Lung (tissue), 16 donors: Measurements from ENCODE around the gene GINS3. TPM values are rescaled to one million over a fixed set of nuclear protein-coding genes. Genes with fewer than 3 reads are reported as not detected.

ENCODE experiments used
- ATAC-seq: fragments of 200-7000 bp; cut with Tn5 transposase; one replicate; pipeline ENCODE4 v1.9.1; 2020; ENCODE audit warnings: moderate number of reproducible peaks; ENCODE audit not compliant: insufficient read depth, low FRiP score
- DNase-seq, 3 donors: peaks; one replicate each; pipeline ENCODE4 v3.0.0-alpha.2; 2013 to 2017
- H3K27ac ChIP-seq, 2 donors: one replicate each; pipeline ENCODE4 v1.5.1; 2013; ENCODE audit warnings: mild to moderate bottlenecking in 2 of 2, moderate library complexity in 2 of 2, control low read depth in 1 of 2, inconsistent platforms in 1 of 2, low read depth in 1 of 2, low read length in 1 of 2
- H3K27me3 ChIP-seq, 3 donors: one replicate each; pipeline ENCODE4 v1.5.1; 2013; ENCODE audit warnings: low read length in 2 of 3; ENCODE audit not compliant: control insufficient read depth in 3 of 3, insufficient read depth in 3 of 3
- H3K36me3 ChIP-seq, 4 donors: one replicate each; pipeline ENCODE4 v1.5.1; 2013; ENCODE audit warnings: low read length in 4 of 4, mild to moderate bottlenecking in 1 of 4, moderate library complexity in 1 of 4; ENCODE audit not compliant: control insufficient read depth in 4 of 4, insufficient read depth in 4 of 4
- H3K4me1 ChIP-seq, 5 donors: one replicate each; pipeline ENCODE4 v1.5.1; 2013; ENCODE audit warnings: low read length in 5 of 5, mild to moderate bottlenecking in 2 of 5, moderate library complexity in 1 of 5; ENCODE audit not compliant: control insufficient read depth in 5 of 5, insufficient read depth in 5 of 5
- H3K4me3 ChIP-seq: one replicate; pipeline ENCODE4 v1.5.1; 2013; ENCODE audit warnings: mild to moderate bottlenecking, control low read depth, moderate library complexity
- H3K9ac ChIP-seq, 2 donors: one replicate each; pipeline ENCODE4 v1.5.1; 2013; ENCODE audit warnings: low read length in 2 of 2, control low read depth in 1 of 2; ENCODE audit not compliant: insufficient read depth in 1 of 2
- H3K9me3 ChIP-seq, 4 donors: one replicate each; pipeline ENCODE4 v1.5.1; 2013; ENCODE audit warnings: low read length in 3 of 4, mild to moderate bottlenecking in 1 of 4, moderate library complexity in 1 of 4; ENCODE audit not compliant: control insufficient read depth in 4 of 4, insufficient read depth in 3 of 4
- CTCF ChIP-seq: IDR thresholded peaks from 2 replicates; pipeline ENCODE4 v1.5.1; 2012; ENCODE audit warnings: mild to moderate bottlenecking; ENCODE audit errors: control extremely low read depth, extremely low read depth
- WGBS, 2 donors: extraction: QIAGEN DNeasy Blood & Tissue Kit; methylation state at CpG; one replicate each; pipeline ENCODE4 v1.1.7; 2013; 5-methylcytosine and 5-hydroxymethylcytosine counted together
- long read RNA-seq, 5 donors: transcript quantifications; one replicate each; lab custom pipeline, GENCODE V29; 2026
- polyA plus RNA-seq, 2 donors: library from polyadenylated mRNA; stranded (reverse); fragments of 200-250 nt; gene quantifications; one replicate each; pipeline ENCODE4 v1.2.1, GENCODE V29; 2013
- total RNA-seq, 2 donors: library from RNA; depleted of rRNA in 1 of 2; stranded (reverse); fragments of >200 nt in 1 of 2; gene quantifications; one replicate each; pipeline ENCODE4 v1.2.1, GENCODE V29; 2014 to 2021
- donor health status: control.
- donor health status: control.
- donor health status: Bipolar disorder and iron deficiency.
- donor health status: healthy.
- donor health status: DM: yes; HTN: yes; CAD: no.

GINS3 gene
- total RNA-seq = 1 to 10 TPM; 3.8 to 5.1 TPM
- 1 to 10 TPM; 2.7 to 3.1 TPM for polyA plus RNA-seq
- long read RNA-seq, donor 1, transcript GINS3-206 (1 exons, 3,202 nt) = major isoform, 11 of 12 reads
- long read RNA-seq, donor 1, partial matches to known transcripts = 0 of 12 reads
- long read RNA-seq, donor 1, other reads (novel, unspliced or antisense) = 0 of 12 reads
- long read RNA-seq, donor 2, transcript GINS3-206 (1 exons, 3,202 nt) = major isoform, 5 of 43 reads
- long read RNA-seq, donor 2, partial matches to known transcripts = 36 of 43 reads
- long read RNA-seq, donor 2, other reads (novel, unspliced or antisense) = 0 of 43 reads
- long read RNA-seq, donor 3, partial matches to known transcripts = 0 of 6 reads
- long read RNA-seq, donor 3, other reads (novel, unspliced or antisense) = 0 of 6 reads
- long read RNA-seq, donor 4, transcript GINS3-206 (1 exons, 3,202 nt) = major isoform, 10 of 63 reads
- long read RNA-seq, donor 4, partial matches to known transcripts = 39 of 63 reads
- long read RNA-seq, donor 4, other reads (novel, unspliced or antisense) = 13 of 63 reads
- long read RNA-seq, donor 5, transcript GINS3-206 (1 exons, 3,202 nt) = major isoform, 11 of 13 reads
- long read RNA-seq, donor 5, partial matches to known transcripts = 0 of 13 reads
- long read RNA-seq, donor 5, other reads (novel, unspliced or antisense) = 0 of 13 reads

DNA sequence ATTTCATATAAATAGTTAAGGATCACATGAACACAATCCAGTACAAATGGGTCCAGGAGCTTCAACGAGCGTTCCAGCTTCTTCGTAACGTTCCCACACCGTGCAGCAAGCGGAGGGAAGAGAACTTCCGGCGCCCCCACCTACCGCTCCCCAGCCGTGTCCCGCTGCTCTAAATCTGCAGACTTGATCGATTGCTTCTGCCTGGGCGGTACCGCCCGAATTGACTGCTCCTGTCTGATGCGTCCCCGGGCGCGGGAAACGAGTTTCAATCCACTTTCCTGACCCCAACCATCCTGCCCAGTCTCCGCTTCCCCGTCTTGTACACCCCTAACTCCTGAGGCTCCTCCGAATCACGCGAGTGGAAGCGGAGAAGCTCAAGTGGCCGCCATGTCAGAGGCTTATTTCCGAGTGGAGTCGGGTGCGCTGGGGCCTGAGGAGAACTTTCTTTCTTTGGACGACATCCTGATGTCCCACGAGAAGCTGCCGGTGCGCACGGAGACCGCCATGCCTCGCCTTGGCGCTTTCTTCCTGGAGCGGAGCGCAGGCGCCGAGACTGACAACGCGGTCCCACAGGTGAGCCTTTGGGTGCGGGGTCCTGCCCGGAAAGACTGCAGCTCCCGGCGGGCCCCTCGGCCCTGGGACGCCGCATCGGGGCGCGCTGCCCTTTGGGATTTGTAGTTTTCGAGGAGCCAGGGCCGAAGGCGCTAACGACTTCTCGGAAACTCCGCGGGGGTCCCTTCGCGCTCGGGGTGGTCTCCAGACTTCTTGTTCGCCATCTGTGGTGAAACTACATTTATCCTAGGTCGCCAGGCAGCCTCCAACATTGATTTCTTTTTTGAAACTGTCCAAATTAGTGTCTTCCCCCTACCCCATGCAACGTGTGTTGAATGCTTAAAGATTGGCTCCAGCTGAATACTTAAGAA lies at the start of gene GINS3:
GINS3 (plus strand) TSS at position 257 of the 923 bp plus-strand sequence; CDS start at position 388, 131 bp downstream.
- Histone ChIP-seq H3K4me1 (peaks cover 0 to 8% (median 0%) of the 10 kb centered on the region in 5 donors), H3K27me3 (no peaks in the 10 kb centered on the region), H3K4me3 (peak within 1 kb of the TSS; percentile 99), H3K27ac (peak within 1 kb of the TSS; percentile 77 to 94), H3K9me3 (no peaks in the 10 kb centered on the region), H3K9ac (peak within 1 kb of the TSS; percentile 61 to 79), H3K36me3 (peaks cover 0 to 3% (median 0%) of the 10 kb centered on the region in 4 donors)
- DNase-seq = peak; percentile 90 to 95 (median 93)
- peak; percentile 99 for ATAC-seq
- WGBS, 2 donors = 0 to 1% methylated on average over 66 to 67 of the region's 67 CpGs
- TF ChIP-seq CTCF = no peak

DNA sequence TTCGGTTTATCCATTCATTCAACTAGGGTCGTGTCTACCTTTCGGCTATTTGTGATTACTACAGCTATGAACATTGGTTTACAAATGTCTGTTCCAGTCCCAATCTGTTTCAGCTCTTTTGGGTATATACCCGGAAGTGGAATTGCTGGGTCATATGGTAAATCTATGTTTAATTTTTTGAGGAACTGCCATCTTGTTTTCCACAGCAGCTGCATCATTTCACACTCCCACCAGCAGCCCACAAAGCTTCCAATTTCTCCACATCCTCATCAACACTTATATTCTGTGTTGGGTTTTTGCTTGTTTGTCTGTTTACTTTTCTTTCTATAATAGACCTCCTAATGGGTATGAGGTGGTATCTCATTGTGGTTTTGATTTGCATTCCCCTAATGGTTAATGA lies 48.7 kb upstream of the GINS3 start:
- H3K27ac ChIP-seq = no peak overlapping the region
- no peak for TF ChIP-seq CTCF
- H3K9ac ChIP-seq = no peak overlapping the region
- no peak overlapping the region for H3K4me3 ChIP-seq
- H3K27me3 ChIP-seq = peaks cover 0 to 3% (median 3%) of the 10 kb centered on the region in 3 donors
- ATAC-seq (no peak), DNase-seq (no peak)
- H3K4me1 ChIP-seq = peaks cover 0 to 2% (median 0%) of the 10 kb centered on the region in 5 donors
- H3K36me3 ChIP-seq = no peaks in the 10 kb centered on the region
- no peaks in the 10 kb centered on the region for H3K9me3 ChIP-seq
- WGBS, 2 donors = 79 to 91% methylated on average over 4 of the region's 4 CpGs

GRCh38 chr16:58345574-58346354 lies 46.5 kb upstream of the GINS3 start:
- Histone ChIP-seq H3K4me3 (no peak overlapping the region), H3K36me3 (no peaks in the 10 kb centered on the region), H3K9me3 (no peaks in the 10 kb centered on the region), H3K27me3 (peaks cover 0 to 6% (median 3%) of the 10 kb centered on the region in 3 donors), H3K9ac (no peak overlapping the region), H3K27ac (peak overlapping the region in 1 of 2 donors; percentile 1), H3K4me1 (no peaks in the 10 kb centered on the region)
- 85 to 89% methylated on average over 14 of the region's 14 CpGs for WGBS, 2 donors
- ATAC-seq (no peak), DNase-seq (no peak)
- no peak for TF ChIP-seq CTCF
